H1 (cell line): ENCODE measurements around the gene CSF2.

ENCODE experiments used
- CREB1 ChIP-seq: IDR thresholded peaks from 2 replicates; pipeline ENCODE4 v1.6.1; 2012; ENCODE audit warnings: inconsistent platforms
- CTCF ChIP-seq, 3 experiments: IDR thresholded peaks; 1 replicate in 2 of 3; 2 replicates in 1 of 3; pipeline versions ENCODE4 v1.5.1 to v1.6.1; 2011; ENCODE audit warnings: low read length in 3 of 3, mild to moderate bottlenecking in 3 of 3, inconsistent platforms in 2 of 3, low read depth in 1 of 3, moderate library complexity in 1 of 3; ENCODE audit not compliant: insufficient read depth in 1 of 3; ENCODE audit errors: control extremely low read depth in 1 of 3
- EZH2 ChIP-seq: fragments of 200-600 bp; sonication (generic); IDR thresholded peaks from 2 replicates; pipeline ENCODE4 v1.7.1; 2012; ENCODE audit warnings: low read depth, mild to moderate bottlenecking, moderate library complexity, low read length, inconsistent platforms; ENCODE audit not compliant: severe bottlenecking
- JUN ChIP-seq: IDR thresholded peaks from 2 replicates; pipeline ENCODE4 v1.6.1; 2011; ENCODE audit warnings: low read depth, mild to moderate bottlenecking, improper control_type of control experiment, low read length
- NRF1 ChIP-seq: IDR thresholded peaks from 2 replicates; pipeline ENCODE4 v1.6.1; 2011; ENCODE audit warnings: mild to moderate bottlenecking, low read depth, low read length, improper control_type of control experiment
- PHF8 ChIP-seq: fragments of 200-600 bp; sonication (generic); conservative IDR thresholded peaks from 2 replicates; pipeline ENCODE4 v1.7.1; 2012; ENCODE audit warnings: low read depth, mild to moderate bottlenecking, inconsistent platforms, low read length, moderate library complexity
- POLR2A ChIP-seq, 2 experiments: IDR thresholded peaks; 1 replicate in 1 of 2; 2 replicates in 1 of 2; pipeline ENCODE4 v1.6.1; 2011; ENCODE audit warnings: low read depth in 2 of 2, low read length in 2 of 2, mild to moderate bottlenecking in 2 of 2; ENCODE audit errors: control extremely low read depth in 1 of 2
- SIN3A ChIP-seq, 2 experiments: IDR thresholded peaks in 1 of 2; conservative IDR thresholded peaks in 1 of 2; 2 replicates each; pipeline ENCODE4 v1.6.1; 2011 to 2012; ENCODE audit warnings: low read length in 2 of 2, improper control_type of control experiment in 1 of 2, low read depth in 1 of 2, mild to moderate bottlenecking in 1 of 2
- SIX5 ChIP-seq: IDR thresholded peaks from 2 replicates; pipeline ENCODE4 v1.6.1; 2011; ENCODE audit warnings: mild to moderate bottlenecking, low read depth, low read length
- SP2 ChIP-seq: IDR thresholded peaks from 2 replicates; pipeline ENCODE4 v1.6.1; 2012; ENCODE audit warnings: mild to moderate bottlenecking, low read length, inconsistent platforms
- TBP ChIP-seq: IDR thresholded peaks from 2 replicates; pipeline ENCODE4 v1.6.1; 2011; ENCODE audit warnings: low read depth, low read length, improper control_type of control experiment
- ZNF274 ChIP-seq: IDR thresholded peaks from 2 replicates; pipeline ENCODE4 v1.7.0; 2012; ENCODE audit warnings: low read length, borderline replicate concordance; ENCODE audit errors: extremely low read depth

- TF ChIP-seq SP2 (no peak), EZH2 (no peak), POLR2A (IDR thresholded peaks at IDR 0.05; ENCODE audit: control extremely low read depth in 1 of 2, low read depth in 2 of 2, low read length in 2 of 2) (no peak), JUN (no peak), TBP (no peak), CTCF (IDR thresholded peaks at IDR 0.05; ENCODE audit: control extremely low read depth in 1 of 3, insufficient read depth in 1 of 3, low read depth in 1 of 3, low read length in 3 of 3) (no peak), CREB1 (no peak), PHF8 (no peak), SIN3A (conservative IDR thresholded peaks at IDR 0.05 in 1 of 2, IDR thresholded peaks at IDR 0.05 in 1 of 2; ENCODE audit: low read depth in 1 of 2, low read length in 2 of 2) (no peak), NRF1 (no peak), SIX5 (no peak), ZNF274 (no peak)
Observed at GRCh38 chr5:132053483-132053882, 20.1 kb upstream of the CSF2 start.
